Amniotic stem cell (primary cell): ENCODE measurements around the gene TLX1.

Experiments used
- DNase-seq: peaks from one replicate; lab custom pipeline; 2025; lab: John Stamatoyannopoulos, UW

Gene TLX1

DNA sequence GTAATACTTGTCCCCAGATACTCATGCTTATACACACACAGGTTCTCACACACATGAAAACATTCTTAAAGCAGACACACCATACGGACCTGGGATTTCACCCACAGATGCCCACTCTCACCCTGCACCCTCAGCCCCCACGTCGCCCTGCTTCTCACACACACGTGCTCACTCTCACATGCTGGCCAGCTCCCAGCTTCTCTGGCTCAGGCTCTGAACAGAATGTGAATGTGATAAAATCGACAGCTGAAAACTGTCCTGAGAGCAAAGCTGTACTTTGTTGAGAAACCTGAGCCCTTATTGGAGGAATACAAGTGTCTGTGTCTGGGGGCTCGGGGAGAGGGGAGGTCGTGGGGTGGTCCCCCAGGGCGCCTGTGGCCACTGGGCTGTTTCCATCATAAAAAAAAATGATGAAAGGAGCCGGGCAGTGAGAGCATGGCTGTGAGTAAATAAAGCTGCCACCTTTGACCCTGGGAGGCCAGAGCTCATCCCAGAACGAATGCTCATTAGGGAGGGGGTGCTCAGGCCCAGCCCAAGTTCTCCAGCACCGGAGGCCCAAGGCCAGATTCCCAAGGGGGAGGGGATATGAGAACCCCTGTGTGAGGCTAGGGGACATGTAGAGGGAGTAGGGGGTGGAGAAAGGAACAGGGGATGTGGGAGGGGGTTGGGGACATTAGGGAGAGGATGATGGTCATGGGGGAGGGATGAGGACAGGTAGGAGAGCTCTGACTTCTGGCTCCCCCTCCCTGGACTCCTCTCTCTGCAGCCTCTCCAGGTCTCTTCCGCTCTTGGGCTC lies 18.1 kb upstream of the TLX1 start:
- DNase-seq, result no peak

DNA sequence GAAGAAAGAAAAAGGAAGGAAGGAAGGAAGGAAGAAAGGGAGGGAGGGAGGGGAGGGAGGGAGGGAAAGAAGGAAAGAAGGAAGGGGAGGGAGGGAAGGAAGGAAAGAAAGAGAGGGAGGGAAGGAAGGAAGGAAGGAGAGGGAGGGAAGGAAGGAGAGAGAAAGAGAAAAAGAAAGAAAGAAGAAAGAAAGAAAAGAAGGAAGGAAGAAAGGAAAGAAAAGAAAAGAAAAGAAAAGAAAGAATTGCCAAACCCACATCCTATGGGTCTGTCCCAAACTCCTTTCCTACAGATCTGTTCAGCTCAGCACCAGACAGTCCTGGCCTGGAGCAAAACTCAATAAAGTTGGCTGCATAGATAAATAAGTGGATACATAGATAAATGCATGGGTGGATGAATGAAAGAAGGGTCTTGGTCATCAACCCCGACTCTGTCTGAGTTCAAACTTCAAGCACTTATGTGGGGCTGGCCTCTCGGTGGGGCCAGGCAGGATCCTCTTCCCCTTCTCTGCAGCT lies 17.2 kb upstream of the TLX1 start:
- no peak for DNase-seq

DNA sequence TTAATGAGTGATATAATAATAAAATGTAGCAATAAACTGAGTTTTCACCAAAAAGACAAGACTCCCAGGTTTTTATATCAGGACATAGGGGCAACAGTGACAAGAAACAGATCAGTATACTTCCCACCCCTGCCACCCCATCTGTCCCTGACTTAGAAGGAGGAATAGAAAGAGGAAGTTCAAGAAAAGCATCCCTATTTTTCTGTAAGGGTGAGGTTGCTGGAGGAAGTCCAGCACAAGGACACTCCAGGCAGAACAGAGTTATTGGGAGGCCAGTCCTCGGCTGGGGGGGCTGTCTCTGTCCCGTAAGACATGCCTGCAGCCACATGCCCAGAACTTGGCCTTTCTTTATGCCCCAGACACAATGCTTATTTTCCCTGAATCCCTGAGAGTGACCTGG lies 16.5 kb upstream of the TLX1 start:
- no peak for DNase-seq

DNA sequence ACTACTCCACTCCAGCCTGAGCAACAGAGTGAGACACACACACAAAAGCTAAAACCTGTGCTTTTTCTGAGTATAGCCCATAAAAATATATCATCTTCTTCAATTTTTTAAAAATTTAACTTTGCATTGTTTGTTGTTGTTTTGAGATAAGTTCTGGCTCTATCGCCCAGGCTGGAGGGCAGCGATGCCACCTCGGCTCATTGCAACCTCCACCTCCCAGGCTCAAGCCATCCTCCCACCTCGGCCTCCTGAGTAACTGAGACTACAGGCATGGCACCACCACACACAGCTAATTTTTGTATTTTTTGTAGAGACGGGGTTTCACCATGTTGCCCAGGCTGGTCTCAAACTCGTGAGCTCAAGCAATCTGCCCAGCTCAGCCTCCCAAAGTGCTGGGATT lies 14.3 kb upstream of the TLX1 start:
- DNase-seq, result no peak

DNA sequence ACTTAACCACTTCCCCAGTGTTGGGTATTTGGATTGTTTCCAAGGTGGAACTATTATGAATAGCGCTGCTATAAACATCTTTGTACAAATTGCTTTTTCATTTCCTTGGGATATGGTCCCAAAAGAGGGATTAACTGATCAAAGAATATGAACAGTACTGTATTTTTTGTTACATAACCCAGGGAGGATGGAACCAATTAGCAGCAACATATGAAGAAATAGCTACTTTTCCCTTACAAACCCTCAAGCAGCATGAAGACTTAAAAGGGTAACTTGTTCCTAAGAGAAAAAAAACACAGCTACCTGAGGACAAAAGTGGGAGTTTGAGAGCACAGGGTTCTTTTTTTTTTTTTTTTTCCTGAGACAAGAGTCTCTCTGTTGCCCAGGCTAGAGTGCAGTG lies 13.1 kb upstream of the TLX1 start:
- DNase-seq, result no peak

DNA sequence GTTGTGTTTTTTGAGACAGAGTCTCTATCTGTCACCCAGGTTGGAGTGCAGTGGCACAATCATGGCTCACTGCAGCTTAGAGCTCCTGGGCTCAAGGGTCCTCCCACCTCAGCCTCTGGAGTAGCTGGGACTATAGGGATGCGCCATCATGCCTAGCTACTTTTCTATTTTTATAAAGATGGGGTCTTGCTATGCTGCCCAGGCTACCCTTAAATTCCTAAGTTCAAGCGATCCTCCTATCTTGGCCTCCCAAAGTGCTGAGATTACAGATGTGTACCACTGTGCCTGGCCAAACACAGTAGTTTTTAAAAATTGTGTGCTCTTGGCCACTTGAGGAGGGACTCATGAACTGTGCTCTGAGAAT lies 10.6 kb upstream of the TLX1 start:
- no peak for DNase-seq

DNA sequence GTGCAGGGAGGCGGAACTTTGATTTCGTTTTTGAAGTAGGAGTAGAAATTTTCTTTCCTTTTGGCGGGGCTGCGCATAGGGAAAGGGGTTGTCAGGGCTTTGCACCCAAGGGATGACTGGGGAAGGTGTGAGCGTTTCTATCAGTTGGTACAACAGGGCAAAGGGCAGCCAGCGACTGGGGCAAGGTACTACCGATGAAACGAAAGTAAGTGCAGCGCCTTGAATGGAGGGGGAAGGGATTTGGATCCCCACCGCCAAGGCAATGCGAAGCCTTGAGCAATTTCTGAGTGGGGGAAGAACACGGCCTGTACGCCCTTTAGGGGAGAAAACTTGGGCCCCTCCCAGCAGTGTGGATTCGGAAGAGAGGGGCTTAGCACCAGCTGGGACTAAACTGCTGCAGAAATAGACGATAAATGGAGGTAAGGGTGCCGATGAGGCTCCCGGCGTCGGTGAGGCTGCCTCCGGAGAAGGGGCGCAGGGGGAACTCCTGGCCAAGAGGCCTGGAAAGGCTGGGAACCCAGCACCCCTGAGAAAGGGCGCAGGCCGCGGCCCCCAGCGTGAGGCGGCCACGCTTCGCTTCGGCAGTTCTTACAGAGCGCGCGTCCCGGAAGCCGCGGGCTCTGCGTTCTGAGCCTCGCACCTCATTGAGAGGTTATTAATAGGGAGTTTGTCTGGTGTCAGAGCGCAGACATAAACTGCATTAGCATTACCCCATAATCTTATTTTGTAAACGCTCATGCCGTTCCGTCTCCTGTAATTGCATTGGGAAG lies 10.0 kb upstream of the TLX1 start:
- DNase-seq, result no peak

DNA sequence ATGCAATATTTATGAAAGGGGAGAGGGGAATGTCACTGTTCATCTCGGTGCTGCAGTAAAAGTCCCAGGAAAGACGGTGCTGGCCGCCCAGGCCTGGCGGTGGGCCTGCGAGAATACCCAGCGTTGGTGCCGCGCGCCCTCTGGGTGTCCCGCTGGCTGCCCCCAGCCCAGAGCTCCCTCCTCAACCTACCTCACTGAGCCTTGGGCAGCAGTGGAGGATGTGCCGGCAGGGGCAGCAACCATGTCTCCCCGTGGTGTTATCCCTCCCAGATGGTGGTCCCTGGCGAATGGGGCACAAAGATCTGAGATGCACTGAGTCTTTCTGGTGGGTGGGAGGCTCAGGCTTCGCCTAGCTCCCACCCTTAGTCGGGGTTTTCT lies 9.5 kb upstream of the TLX1 start:
- no peak for DNase-seq

DNA sequence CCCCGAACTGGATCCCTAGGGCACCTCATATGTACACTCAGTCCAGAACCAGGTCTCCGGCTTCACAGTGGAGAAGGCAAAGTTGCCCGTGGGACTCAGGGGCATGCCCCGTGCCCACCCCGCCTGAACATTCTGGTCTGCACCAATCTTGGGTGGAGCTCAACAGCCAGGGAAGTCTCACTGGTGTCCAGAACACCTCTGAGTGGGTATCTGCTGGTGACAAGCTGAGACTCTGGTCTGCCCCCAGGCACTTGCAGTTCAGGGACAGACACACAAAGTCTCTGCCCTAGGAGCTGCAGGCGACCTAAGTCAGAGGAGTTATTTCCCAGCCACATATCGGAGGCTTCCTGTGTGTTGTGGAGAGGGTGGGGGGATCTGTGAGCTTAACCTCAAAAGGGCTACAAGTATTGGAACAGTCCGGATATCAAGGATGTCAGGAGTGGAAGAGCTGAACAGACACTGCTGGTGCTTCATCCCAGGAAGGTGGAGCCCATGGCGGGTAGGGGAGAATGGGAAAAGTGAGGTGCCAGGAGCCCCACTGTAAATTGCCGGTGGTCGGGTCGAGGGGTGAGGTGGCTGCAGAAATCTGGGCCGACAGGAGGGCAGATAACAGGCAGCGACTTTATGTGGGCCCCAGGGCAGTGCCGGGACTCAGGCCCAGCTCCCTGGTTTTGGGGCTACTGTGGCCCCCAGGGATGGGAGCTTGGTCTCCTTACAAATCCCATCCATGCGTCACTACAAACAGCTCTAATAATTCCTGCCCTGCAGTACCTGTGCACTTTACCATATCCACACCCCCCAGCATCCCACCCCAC lies 8.6 kb upstream of the TLX1 start:
- DNase-seq, result no peak

DNA sequence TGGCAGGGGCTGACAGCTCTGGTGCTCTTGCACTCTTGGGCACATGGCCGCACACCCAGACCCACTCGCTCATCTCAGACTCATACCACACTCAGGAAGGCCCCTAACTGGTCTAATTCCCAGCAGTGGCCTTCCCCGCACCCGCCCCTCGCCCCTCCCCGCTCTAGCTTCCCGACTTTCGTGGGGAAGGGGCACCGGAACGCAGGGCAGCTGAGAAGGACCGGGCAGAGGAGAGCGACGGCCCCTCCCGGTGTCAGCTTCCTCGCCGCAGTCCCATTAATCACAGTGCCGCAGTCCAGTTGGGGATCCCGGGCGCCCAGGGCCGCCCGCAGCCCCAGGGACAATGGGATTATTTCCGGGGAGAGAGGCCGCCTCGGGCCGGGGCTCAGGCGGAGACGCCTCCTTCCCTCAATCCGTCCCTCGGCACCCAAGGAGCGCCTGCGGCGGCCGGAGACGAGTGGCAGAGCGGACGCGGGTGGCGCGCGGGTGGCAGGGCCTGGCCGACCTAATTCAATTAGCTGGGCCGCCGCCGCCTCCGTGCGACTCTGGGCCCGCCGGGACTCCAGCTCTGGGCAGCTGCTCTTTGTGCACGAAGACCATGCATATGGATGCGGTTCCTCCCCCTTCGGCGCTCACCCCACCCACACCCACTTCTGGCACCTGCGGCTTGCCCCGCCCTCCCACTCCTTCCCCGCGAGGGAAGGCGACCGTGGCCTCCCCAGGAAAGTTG lies 7.8 kb upstream of the TLX1 start:
- DNase-seq, result no peak

DNA sequence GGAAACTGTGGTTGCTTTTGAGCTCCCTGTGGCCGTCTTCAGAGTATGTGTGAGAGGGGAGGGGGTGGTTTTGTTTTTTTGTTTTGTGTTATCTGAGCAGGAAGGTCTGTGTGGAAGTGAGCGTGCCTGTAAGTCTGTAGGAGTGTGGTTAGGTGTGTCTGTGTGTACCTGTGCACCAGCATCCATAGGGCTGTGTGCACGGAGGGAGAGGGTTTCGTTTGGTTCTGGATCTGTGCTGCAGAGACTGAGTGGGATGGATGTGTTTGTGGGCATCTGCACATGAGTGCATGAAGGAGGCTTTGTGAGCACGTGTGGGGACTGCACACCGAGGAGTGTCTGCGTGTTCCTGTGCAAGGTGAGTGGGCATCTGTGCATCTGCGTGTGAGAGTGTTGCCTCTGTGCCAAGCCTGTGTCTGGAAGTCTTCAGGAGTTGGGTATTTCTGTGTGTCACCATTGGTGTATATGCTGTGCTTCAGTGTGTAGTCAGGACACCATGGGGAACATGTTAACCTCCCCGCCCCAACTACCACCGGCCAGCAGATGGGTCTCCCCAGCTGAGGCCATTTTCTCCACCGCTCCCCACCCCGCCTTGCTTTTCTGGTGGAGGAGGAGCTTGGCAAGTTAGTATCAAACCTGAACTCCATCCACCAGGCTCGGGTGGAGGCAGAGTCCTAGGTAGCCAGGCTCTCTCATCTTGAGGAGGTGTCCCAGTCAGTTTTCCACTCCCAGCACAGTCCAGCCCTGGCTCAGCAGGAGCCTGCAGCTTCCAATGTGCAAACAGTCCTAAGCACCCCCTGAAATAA lies 7.1 kb upstream of the TLX1 start:
- no peak for DNase-seq

DNA sequence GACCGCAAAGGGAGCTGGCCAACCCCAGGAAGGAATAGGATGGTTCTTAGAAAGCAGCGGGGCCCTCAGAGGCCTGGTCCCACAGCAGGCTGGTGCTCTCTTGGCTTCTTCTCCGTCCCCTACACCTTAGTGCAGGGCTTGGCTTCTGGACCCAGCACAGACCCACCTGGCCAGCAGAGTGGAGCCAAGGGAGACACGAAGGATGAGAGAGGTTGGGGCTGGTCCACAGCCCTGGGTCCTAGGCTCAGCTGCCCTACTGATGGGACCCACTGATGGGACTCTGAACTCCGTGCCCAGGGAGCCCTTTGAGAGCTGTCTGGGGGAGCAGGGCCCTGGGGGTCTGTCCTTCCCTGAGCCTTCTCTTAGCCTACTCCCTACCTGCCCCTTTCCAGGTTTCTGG lies 6.2 kb upstream of the TLX1 start:
- DNase-seq, result no peak

DNA sequence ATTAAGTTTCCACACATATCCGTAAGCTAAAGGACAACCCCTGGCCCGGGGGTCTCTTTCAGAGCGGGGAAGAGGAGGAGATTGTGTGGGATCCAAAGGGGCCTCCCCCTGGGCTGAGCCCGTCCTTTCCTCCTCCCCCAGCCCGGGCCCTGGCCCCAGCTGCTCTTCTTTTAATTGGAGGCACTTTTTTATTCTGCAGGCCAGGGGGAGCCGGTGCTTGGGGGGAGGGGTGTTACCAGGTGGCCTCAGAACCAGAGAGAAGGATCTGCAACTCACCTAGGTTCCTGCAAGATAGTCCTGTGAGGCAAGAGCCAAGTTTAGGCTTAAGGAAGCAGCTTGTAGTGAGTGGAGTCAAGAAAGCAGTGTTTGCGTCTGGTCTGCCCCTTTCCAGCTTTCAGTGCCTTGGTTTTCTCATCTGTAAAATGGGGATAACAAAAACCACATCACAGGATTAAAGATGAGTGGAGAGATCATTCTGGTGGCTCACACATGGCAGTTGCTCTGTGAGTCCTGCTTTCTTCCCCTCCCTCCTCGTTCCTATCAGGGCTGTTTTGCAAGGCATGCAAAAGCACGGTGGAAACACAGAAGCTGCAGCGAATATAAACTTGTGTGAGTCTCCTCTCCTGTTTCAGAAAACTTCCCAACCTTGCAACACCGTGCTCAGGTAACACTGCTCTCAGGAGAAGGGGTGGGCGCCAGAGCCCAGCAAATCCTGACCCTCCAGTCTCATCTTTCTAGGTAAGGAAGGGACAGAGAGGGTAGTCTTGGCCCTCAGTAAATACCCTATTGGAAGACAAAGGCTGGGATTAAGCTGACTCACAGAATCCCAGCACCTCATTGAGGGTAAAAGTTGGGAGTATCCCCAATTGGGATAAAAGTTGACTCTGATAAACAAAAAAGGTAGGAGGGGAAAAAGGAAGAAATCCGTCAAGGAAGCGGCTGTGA lies 4.1 kb upstream of the TLX1 start:
- no peak for DNase-seq

DNA sequence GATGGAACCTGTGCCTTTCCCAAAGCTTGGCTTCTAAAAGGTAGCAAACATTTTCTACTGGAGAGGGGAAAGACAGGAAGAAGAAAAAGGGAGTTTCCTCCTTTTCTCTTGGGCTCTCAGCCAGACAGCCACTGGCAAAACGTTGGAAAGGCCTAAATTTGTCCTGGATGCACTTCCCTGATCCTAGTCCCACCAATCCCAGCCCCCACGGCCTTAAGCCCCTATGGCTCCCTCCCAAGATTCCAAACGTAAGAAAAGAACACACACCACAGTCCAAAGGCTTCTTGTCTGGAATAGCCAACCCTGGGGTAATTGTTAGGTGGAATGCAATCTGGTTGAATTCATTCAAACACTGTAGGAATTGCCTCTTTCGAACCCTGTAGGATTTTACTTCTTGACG lies 959 bp upstream of the TLX1 start:
- no peak for DNase-seq

DNA sequence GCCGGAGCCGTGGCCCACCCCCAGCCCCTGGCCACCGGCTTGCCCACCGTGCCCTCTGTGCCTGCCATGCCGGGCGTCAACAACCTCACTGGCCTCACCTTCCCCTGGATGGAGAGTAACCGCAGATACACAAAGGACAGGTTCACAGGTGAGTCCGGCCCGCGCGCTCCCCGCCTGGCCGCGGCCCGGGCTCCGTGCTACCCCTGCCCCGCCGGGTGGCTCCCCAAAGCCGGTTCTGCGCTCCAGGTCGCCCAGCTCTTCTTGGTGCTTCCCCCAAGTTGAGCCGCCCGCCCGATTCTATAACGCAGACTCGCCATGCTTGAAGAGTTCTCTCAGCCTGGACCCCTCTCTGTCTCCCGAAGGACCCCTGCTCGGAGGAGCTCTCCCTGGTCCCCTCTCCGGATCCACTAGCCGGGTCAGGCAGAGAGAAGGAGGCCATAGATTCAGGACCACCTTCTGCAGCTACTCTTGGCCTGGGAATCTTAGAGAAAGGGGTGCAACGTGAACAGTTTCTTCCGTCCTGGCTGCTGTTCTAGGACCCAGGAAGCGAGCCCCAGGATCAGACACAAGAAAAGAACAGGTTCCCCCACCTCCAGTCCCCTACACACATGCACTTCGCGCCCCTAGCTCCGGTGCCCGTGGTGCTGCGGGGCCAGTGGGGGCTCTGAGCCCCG lies 999 bp downstream of the TLX1 start:
- no peak for DNase-seq

DNA sequence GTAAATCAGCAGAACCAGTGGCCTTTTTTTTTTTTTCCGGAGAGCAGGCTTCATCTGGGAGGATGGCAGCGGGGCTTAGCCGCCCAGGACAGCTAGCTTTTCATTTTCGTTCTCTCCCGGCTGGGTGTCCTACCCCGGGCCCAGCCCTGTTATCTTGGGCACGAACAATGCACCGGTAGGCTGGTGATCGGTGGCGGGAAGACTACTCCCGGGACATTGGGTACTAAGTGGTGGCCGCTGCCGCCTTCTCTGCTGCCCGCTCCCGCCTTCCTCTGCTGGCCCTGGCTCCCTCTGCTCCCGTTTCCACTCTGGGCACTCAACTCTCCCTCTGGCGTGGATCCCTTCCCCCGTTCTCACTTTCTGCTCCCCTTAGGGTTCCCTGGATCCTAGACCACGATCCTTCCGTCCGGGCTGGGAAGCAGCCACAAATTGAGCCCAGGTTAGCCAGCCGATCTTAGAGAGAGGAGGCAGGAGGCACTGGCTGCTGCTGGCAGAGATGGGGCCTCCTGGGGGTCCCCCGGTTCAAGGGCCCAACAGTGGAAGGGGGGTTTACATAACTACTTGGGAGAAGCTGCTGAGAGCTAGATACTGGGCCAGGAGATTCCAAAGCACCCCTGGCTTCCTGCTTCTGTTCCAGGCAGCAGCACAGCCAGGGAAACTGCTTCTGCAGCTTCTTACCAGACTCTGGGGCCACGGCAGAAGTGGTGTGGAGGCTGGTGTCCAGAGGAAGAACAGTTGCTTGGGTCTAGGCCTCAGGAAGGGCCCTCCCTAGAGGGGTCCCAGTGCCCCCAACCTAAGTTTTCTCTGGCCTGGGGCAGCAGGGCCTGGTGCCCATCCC lies 1.8 kb downstream of the TLX1 start:
- no peak for DNase-seq

DNA sequence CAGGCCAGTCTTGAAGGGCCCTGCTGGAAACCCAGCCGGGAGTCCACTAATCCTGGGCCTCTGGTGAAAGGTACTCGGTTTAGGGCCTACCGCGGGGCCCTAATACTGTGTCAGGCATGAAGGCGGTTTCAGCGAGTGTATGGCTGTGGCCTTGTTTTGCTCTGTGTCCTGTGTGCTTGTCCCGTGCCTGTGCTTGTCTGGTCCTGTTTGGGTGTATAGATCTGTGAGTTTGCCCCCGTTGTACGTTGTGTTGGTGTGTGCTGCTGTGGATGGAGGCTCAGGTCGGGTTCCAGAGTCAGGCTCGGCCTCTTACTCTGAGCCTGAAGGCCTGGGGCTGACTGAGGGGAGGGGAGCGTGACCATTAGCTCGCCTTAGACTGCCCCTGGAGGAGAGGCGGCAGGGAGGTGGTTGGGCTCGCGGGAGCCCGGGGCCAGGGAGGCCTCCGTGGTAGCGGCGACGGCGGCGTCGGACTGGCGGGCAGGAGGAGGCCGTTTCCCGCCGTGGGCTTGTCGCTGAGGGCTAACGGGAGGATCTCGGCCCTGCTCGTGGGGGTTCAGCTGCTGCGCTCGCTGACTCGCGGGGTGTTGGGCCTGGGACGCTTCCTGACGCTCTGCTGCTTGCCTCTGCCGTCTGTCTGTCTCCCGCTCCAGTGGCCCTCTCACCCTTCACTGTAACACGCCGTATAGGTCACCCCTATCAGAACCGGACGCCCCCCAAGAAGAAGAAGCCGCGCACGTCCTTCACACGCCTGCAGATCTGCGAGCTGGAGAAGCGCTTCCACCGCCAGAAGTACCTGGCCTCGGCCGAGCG lies 2.6 kb downstream of the TLX1 start:
- DNase-seq, result no peak
